ENCODE measurements around the gene SLC2A6. TPM values are rescaled to one million over a fixed set of nuclear protein-coding genes. Genes with fewer than 3 reads are reported as not detected.
A peak's percentile ranks its signal among the peaks of the same experiment; 100 is the strongest.

Gene SLC2A6
- 0.80 TPM for total RNA-seq

GRCh38 chr9:133478851-133479711 is at the start of gene SLC2A6:
Gene SLC2A6 (minus strand): TSS chr9:133479099. CDS start chr9:133479059, 40 bp downstream.
- peak; percentile 87 for ATAC-seq

GRCh38 chr9:133528001-133528875 is 49.3 kb upstream of the SLC2A6 start:
- ATAC-seq: no peak

GRCh38 chr9:133527444-133527920 is 48.6 kb upstream of the SLC2A6 start:
- ATAC-seq: no peak

- no peak for ATAC-seq
Measured at GRCh38 chr9:133526721-133527321, 47.9 kb upstream of the SLC2A6 start.

- no peak for ATAC-seq
Measured at GRCh38 chr9:133525677-133526076, 46.8 kb upstream of the SLC2A6 start.

GRCh38 chr9:133524679-133525228 is 45.9 kb upstream of the SLC2A6 start, which contains the start of gene MYMK:
Gene MYMK (minus strand): TSS chr9:133524959. CDS start chr9:133524844, 115 bp downstream.
- no peak for ATAC-seq

- ATAC-seq: no peak
Measured at GRCh38 chr9:133524146-133524545, 45.2 kb upstream of the SLC2A6 start.

- ATAC-seq: no peak
Measured at GRCh38 chr9:133523106-133523505, 44.2 kb upstream of the SLC2A6 start.

GRCh38 chr9:133522073-133522910 is 43.4 kb upstream of the SLC2A6 start:
- ATAC-seq: no peak

- no peak for ATAC-seq
Measured at GRCh38 chr9:133521122-133522072, 42.5 kb upstream of the SLC2A6 start.

- no peak for ATAC-seq
Measured at GRCh38 chr9:133520121-133520835, 41.4 kb upstream of the SLC2A6 start.

GRCh38 chr9:133519693-133520092 is 40.8 kb upstream of the SLC2A6 start:
- peak; percentile 5 for ATAC-seq

- no peak for ATAC-seq
Measured at GRCh38 chr9:133518706-133519449, 40.0 kb upstream of the SLC2A6 start.

GRCh38 chr9:133518200-133518599 is 39.3 kb upstream of the SLC2A6 start:
- ATAC-seq: no peak

- ATAC-seq: no peak
Measured at GRCh38 chr9:133517711-133518110, 38.8 kb upstream of the SLC2A6 start.

- no peak for ATAC-seq
Measured at GRCh38 chr9:133516961-133517350, 38.1 kb upstream of the SLC2A6 start.

- ATAC-seq: no peak
Measured at GRCh38 chr9:133516256-133516960, 37.5 kb upstream of the SLC2A6 start.

- no peak for ATAC-seq
Measured at GRCh38 chr9:133515615-133516255, 36.8 kb upstream of the SLC2A6 start.
